Thyroid gland (tissue), 4 donors: Measurements from ENCODE around the gene TCF19. TPM values are rescaled to one million over a fixed set of nuclear protein-coding genes. Genes with fewer than 3 reads are reported as not detected.
A peak's percentile ranks its signal among the peaks of the same experiment; 100 is the strongest.

Experiments
- DNase-seq, 2 donors: peaks; one replicate each; pipeline ENCODE4 v3.0.0-alpha.2; 2019
- H3K27ac ChIP-seq, 3 donors: fragments of 200-600 bp; sonication (generic); 1 replicate in 2 of 3; 2 replicates in 1 of 3; pipeline ENCODE4 v1.5.1; 2016 to 2019; ENCODE audit warnings: mild to moderate bottlenecking in 1 of 3, moderate library complexity in 1 of 3
- H3K27me3 ChIP-seq: fragments of 200-600 bp; sonication (generic); one replicate; pipeline ENCODE4 v1.5.1; 2019
- H3K36me3 ChIP-seq, 2 donors: fragments of 200-600 bp; sonication (generic); one replicate each; pipeline ENCODE4 v1.5.1; 2016 to 2019
- H3K4me1 ChIP-seq, 2 donors: fragments of 200-600 bp; sonication (generic); one replicate each; pipeline ENCODE4 v1.5.1; 2017 to 2019
- H3K4me3 ChIP-seq, 3 donors: fragments of 200-600 bp; sonication (generic); replicated peaks in 1 of 3; 1 replicate in 2 of 3; 2 replicates in 1 of 3; pipeline ENCODE4 v1.5.1; 2016; ENCODE audit warnings: mild to moderate bottlenecking in 1 of 3
- H3K9me3 ChIP-seq: fragments of 200-600 bp; sonication (generic); one replicate; pipeline ENCODE4 v1.5.1; 2017
- CTCF ChIP-seq, 6 experiments: fragments of 200-600 bp in 3 of 6; fragments of 450-650 bp in 3 of 6; sonication (generic) in 3 of 6; IDR thresholded peaks; one replicate each; pipeline ENCODE4 v1.5.1; 2016 to 2019; ENCODE audit warnings: antibody characterized with exemption in 6 of 6, mild to moderate bottlenecking in 2 of 6, inconsistent platforms in 1 of 6, moderate library complexity in 1 of 6
- POLR2A ChIP-seq, 2 donors: fragments of 450-650 bp; IDR thresholded peaks; one replicate each; pipeline ENCODE4 v1.6.1; 2017; ENCODE audit warnings: antibody characterized with exemption in 2 of 2, mild to moderate bottlenecking in 2 of 2, moderate library complexity in 1 of 2
- WGBS, 2 donors: methylation state at CpG; one replicate each; pipeline ENCODE4 v1.1.5; 2017; 5-methylcytosine and 5-hydroxymethylcytosine counted together
- intact Hi-C: fragments of 100-400 bp; cut with DNase I; formaldehyde crosslinking; loops from one replicate; pipeline ENCODE4 v1.15.1; 2023
- total RNA-seq, 4 donors: library from RNA; depleted of rRNA; stranded (reverse); fragments of >200 nt; gene quantifications; one replicate each; pipeline ENCODE4 v1.2.3, GENCODE V29; 2016

The TCF19 gene
- total RNA-seq, 4 donors from 2014 or later = 1.2 to 4.9 (median 3.2) TPM

DNA sequence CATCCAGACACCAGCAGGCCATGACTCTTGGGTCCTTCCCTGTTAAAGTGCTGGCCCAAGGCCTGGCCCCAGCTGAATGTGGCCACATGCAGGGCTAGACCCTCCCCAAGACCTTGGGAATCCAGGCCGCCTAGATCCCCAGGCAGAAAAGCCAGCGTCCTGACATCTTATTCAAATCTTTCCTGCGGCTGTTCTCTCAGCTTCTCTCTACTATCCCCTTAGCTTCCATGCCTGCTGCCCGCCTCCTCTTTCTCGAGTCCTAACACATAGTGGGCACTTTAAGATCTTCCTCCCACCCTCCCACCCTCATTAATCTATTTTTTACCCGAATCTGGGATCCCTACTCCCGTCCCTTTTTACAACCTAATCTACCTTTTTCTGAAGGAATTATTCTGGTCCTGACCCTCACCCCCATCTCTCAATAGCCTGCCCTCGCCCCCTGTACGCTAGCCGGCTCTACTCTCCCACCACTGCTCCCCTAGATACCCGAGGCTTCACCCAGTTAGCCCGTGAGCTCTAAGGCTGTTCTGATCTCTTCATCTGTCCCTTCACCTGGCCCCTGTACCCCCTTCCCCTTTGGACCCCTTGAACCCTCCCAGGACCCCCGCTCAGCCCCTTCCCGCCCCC is 763 bp upstream of the TCF19 start, which contains the start of gene CCHCR1:
Gene CCHCR1 (minus strand): TSS at position 290 of the 627 bp plus-strand sequence. CDS start 202 bp downstream, at position 88.
- Histone ChIP-seq H3K4me3 (peak within 1 kb of the TSS; percentile 27 to 54 (median 51)), H3K36me3 (peaks cover 0 to 3% of the 10 kb centered on the region in 2 donors), H3K27me3 (no peaks in the 10 kb centered on the region), H3K4me1 (peaks cover 8 to 24% of the 10 kb centered on the region in 2 donors), H3K9me3 (no peaks in the 10 kb centered on the region), H3K27ac (peak within 1 kb of the TSS in 2 of 3 donors; percentile 42 to 65)
- 7 to 9% methylated on average over 14 of the region's 14 CpGs for WGBS, 2 donors
- intact Hi-C loops = no loop called here
- no peak for DNase-seq
- TF ChIP-seq POLR2A (IDR thresholded peaks at IDR 0.05) (no peak), CTCF (IDR thresholded peaks at IDR 0.05) (no peak)

DNA sequence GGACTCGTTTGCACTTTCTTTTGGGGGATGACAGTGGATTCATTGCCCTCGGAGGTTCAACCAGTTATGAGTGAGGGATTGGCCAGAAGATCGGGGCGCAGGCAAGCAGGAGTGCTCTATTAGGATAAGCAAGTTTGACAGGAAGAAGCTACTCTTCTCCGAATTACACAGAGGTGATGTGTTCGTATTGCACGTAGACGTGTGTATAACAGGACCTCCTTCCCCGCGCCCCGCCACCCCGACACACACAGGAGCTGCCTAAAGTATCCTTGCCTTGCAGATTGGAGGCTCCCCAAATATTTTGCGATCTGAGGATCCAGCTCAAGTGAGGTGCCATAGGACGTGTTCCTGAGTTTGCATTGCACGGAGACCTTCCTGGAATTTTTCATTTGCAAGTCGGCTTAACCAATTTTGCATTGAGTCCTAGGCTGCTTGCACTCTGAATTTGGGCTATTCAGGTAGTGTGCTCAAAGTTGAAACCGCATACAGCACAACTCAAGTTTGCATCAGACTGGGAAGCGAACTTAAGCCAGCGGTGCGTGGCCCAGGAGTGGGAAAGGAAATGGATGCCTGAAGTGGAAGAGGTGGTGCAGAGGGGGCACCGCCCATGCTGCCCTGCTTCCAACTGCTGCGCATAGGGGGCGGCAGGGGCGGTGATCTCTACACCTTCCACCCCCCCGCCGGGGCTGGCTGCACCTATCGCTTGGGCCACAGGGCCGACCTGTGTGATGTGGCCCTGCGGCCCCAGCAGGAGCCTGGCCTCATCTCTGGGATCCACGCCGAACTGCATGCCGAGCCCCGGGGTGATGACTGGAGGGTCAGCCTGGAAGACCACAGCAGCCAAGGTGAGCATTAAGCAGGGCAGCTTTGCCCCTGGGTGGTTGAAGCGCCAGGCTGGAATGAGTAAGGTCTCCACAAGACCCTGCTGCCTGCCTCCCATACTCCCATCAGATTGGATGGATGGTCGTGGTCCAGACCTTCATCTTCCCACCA is 770 bp downstream of the TCF19 start:
- 5 to 7% methylated on average over 26 to 30 of the region's 35 CpGs for WGBS, 2 donors
- no peak for TF ChIP-seq CTCF (IDR thresholded peaks at IDR 0.05)
- no peak for TF ChIP-seq POLR2A (IDR thresholded peaks at IDR 0.05)
- Histone ChIP-seq H3K27ac (no peak overlapping the region), H3K4me3 (peak overlapping the region; percentile 27 to 40 (median 30)), H3K9me3 (no peaks in the 10 kb centered on the region), H3K36me3 (peaks cover 0 to 3% of the 10 kb centered on the region in 2 donors), H3K4me1 (peaks cover 8 to 24% of the 10 kb centered on the region in 2 donors), H3K27me3 (no peaks in the 10 kb centered on the region)
- no peak for DNase-seq
- intact Hi-C loops = no loop called here

DNA sequence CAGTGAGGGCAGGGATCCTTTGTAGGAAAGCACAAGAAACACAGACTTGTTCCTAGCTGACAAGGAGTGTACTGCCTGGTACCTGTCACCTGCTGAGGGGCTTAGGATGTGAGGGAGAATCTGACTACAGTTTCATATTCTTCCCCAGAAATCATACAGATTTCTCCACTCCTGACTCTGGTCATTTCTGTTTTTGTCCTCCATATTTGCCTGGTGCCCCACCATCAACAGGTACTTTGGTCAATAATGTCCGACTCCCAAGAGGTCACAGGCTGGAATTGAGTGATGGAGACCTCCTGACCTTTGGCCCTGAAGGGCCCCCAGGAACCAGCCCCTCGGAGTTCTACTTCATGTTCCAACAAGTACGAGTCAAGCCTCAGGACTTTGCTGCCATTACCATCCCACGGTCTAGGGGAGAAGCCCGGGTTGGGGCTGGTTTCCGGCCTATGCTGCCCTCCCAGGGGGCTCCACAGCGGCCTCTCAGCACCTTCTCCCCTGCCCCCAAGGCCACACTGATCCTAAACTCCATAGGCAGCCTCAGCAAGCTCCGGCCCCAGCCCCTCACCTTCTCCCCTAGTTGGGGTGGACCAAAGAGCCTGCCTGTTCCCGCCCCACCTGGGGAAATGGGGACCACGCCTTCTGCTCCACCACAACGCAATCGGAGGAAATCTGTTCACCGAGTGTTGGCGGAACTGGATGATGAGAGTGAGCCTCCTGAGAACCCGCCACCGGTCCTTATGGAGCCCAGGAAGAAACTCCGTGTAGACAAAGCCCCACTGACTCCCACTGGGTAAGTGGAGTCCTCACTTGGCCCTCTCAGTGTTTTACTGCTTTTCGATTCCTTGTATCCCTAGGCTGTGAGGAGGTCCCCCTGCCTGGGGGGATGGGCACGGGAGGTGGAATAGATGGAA is 3.1 kb downstream of the TCF19 start:
- H3K27me3 ChIP-seq = no peaks in the 10 kb centered on the region
- H3K4me3 ChIP-seq = no peak overlapping the region
- intact Hi-C loops = no loop called here
- H3K4me1 ChIP-seq = peaks cover 8 to 22% of the 10 kb centered on the region in 2 donors
- 92 to 94% methylated on average over 16 to 18 of the region's 19 CpGs for WGBS, 2 donors
- H3K27ac ChIP-seq = no peak overlapping the region
- H3K36me3 ChIP-seq = no peaks in the 10 kb centered on the region
- H3K9me3 ChIP-seq = no peaks in the 10 kb centered on the region
- no peak for DNase-seq
- TF ChIP-seq POLR2A (IDR thresholded peaks at IDR 0.05) (no peak), CTCF (IDR thresholded peaks at IDR 0.05) (no peak)

GRCh38 chr6:31162463-31163165 is 4.2 kb downstream of the TCF19 start:
- TF ChIP-seq CTCF (IDR thresholded peaks at IDR 0.05) = no peak
- TF ChIP-seq POLR2A (IDR thresholded peaks at IDR 0.05) = no peak
- no peaks in the 10 kb centered on the region for H3K36me3 ChIP-seq
- no peak overlapping the region for H3K27ac ChIP-seq
- H3K4me1 ChIP-seq = peaks cover 3 to 11% of the 10 kb centered on the region in 2 donors
- no peak overlapping the region for H3K4me3 ChIP-seq
- WGBS, 2 donors = 79 to 92% methylated on average over 9 to 12 of the region's 13 CpGs
- no peaks in the 10 kb centered on the region for H3K27me3 ChIP-seq
- no peak for DNase-seq
- intact Hi-C loops = no loop called here
- no peaks in the 10 kb centered on the region for H3K9me3 ChIP-seq
